GM12873 (cell line): ENCODE results near the gene TUFM.

ENCODE experiments used
- TF ChIP-seq, protein P1 (sequence below): IDR thresholded peaks from 2 replicates; pipeline ENCODE4 v1.5.1; 2012; ENCODE audit warnings: low read depth, mild to moderate bottlenecking, moderate library complexity, low read length, control low read depth; ENCODE audit not compliant: insufficient read depth; ENCODE audit errors: missing control alignments

TUFM gene

GRCh38 chr16:28846080-28846932 is at the start of gene TUFM:
TSS of gene TUFM (minus strand) at chr16:28846348. CDS start at chr16:28846269, 79 bp downstream.
- TF ChIP-seq, protein P1, sequence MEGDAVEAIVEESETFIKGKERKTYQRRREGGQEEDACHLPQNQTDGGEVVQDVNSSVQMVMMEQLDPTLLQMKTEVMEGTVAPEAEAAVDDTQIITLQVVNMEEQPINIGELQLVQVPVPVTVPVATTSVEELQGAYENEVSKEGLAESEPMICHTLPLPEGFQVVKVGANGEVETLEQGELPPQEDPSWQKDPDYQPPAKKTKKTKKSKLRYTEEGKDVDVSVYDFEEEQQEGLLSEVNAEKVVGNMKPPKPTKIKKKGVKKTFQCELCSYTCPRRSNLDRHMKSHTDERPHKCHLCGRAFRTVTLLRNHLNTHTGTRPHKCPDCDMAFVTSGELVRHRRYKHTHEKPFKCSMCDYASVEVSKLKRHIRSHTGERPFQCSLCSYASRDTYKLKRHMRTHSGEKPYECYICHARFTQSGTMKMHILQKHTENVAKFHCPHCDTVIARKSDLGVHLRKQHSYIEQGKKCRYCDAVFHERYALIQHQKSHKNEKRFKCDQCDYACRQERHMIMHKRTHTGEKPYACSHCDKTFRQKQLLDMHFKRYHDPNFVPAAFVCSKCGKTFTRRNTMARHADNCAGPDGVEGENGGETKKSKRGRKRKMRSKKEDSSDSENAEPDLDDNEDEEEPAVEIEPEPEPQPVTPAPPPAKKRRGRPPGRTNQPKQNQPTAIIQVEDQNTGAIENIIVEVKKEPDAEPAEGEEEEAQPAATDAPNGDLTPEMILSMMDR, result peak; percentile 75

DNA sequence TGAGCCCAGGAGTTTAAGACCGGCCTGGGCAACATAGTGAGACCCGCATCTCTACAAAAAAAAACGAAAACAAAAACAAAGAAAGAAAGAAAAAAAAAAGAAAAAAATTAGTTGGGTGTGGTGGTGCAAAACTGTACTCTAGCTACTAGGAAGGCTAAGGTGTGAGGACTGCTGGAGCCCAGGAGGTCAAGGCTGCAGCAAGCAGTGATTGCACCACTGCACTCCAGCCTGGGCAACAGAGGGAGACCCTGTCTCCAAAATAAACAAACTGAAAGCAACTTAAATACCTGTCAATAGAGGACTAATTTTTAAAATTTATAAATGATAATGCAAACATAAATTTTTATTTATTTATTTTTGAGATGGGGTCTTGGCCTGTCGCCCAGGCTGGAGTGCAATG is 49.5 kb upstream of the TUFM start:
- TF ChIP-seq, protein P1, result no peak

DNA sequence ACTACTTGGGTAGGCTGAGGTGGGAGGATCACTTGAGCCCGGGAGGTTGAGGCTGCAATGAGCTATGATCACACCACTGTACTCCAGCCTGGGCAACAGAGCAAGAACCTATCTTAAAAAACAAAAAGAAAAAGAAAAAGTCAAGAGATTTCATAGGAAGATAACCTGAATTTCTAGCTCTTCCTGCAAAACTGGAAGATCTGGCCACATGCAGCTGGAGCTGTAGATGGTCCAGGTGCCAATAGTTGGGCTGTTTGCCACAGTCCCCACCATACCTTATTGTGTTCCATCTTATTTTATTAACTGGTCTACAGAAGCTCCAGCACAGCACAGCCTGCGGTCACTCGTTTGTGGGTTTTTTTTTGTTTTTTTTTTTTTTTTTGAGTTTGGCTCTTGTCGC is 47.1 kb upstream of the TUFM start:
- TF ChIP-seq, protein P1, result no peak

DNA sequence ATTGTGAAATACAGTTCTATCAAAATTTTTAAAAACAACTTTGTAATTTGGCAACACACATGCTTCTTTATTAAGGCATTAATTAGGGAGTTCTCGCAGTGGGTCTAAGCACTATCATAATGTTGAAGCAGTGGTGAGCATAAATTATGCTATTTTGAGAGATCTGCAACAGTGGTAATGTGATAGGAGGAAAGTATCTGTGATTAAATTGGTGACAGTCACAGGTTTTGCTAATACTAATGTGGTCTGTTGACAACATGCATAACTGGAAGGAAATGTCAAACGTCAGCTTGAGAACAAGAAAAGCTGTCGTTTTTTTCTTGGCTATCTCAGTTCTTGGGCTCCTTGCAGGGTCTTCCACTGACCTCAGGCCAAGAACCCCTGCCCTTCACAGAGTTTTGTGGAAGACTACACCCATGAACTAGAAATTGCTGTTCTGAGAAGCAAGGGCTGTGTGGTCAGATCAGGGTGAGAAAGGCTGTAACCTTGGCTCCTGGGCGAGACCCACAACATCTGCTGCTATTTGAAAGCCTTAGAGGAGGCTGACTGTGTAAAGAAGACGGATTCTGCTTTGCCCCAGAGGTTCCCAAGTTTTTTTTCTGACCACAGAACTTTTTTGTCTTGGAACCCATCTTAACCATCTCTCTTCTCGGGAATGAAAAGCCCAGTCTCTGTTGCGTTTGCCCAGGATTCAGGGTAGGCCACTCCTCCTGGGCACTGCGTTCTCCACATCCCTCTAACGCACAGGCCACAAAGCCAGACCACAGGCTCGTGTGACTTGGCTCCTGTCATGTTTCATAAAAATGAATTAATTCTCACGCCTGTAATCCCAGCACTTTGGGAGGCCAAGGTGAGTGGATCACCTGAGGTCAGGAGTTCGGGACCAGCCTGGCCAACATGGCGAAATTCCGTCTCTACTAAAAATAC is 46.1 kb upstream of the TUFM start:
- TF ChIP-seq, protein P1, result no peak

- TF ChIP-seq, protein P1, result no peak
These were observed 40.8 kb upstream of the TUFM start for GRCh38 chr16:28886945-28887344.

- TF ChIP-seq, protein P1, result no peak
These were observed 37.9 kb upstream of the TUFM start for GRCh38 chr16:28884045-28884444.
